ENCODE measurements around the gene DEXI.
A peak's percentile ranks its signal among the peaks of the same experiment; 100 is the strongest.

DEXI gene

GRCh38 chr16:10942352-10943063, at the start of gene DEXI:
TSS of gene DEXI (minus strand) at chr16:10942468. CDS start at chr16:10942005, 463 bp downstream.
- DNase-seq (ENCODE audit: low spot score), result peak; percentile 92

GRCh38 chr16:10990378-10990777, 48.1 kb upstream of the DEXI start:
- DNase-seq (ENCODE audit: low spot score), result no peak

- DNase-seq (ENCODE audit: low spot score), result no peak
Measured at GRCh38 chr16:10989559-10989958, 47.3 kb upstream of the DEXI start.

- DNase-seq (ENCODE audit: low spot score), result no peak
Measured at GRCh38 chr16:10988879-10989278, 46.6 kb upstream of the DEXI start.

GRCh38 chr16:10988164-10988803, 46.0 kb upstream of the DEXI start:
- DNase-seq (ENCODE audit: low spot score), result no peak

- DNase-seq (ENCODE audit: low spot score), result no peak
Measured at GRCh38 chr16:10987361-10988163, 45.3 kb upstream of the DEXI start.

- no peak for DNase-seq (ENCODE audit: low spot score)
Measured at GRCh38 chr16:10984509-10984908, 42.2 kb upstream of the DEXI start.

GRCh38 chr16:10983159-10983558, 40.9 kb upstream of the DEXI start:
- no peak for DNase-seq (ENCODE audit: low spot score)

- no peak for DNase-seq (ENCODE audit: low spot score)
Measured at GRCh38 chr16:10982465-10983150, 40.3 kb upstream of the DEXI start.

- DNase-seq (ENCODE audit: low spot score), result no peak
Measured at GRCh38 chr16:10981697-10982216, 39.5 kb upstream of the DEXI start.

GRCh38 chr16:10980813-10981212, 38.5 kb upstream of the DEXI start:
- no peak for DNase-seq (ENCODE audit: low spot score)

- peak; percentile 71 for DNase-seq (ENCODE audit: low spot score)
Measured at GRCh38 chr16:10979717-10980601, 37.7 kb upstream of the DEXI start.

GRCh38 chr16:10978871-10979446, 36.7 kb upstream of the DEXI start:
- no peak for DNase-seq (ENCODE audit: low spot score)

- no peak for DNase-seq (ENCODE audit: low spot score)
Measured at GRCh38 chr16:10978124-10978523, 35.9 kb upstream of the DEXI start.

- DNase-seq (ENCODE audit: low spot score), result no peak
Measured at GRCh38 chr16:10976634-10977033, 34.4 kb upstream of the DEXI start.

GRCh38 chr16:10972819-10973464, 30.7 kb upstream of the DEXI start:
- no peak for DNase-seq (ENCODE audit: low spot score)

- no peak for DNase-seq (ENCODE audit: low spot score)
Measured at GRCh38 chr16:10972108-10972818, 30.0 kb upstream of the DEXI start.

GRCh38 chr16:10971560-10971961, 29.3 kb upstream of the DEXI start:
- DNase-seq (ENCODE audit: low spot score), result peak; percentile 75

- DNase-seq (ENCODE audit: low spot score), result no peak
Measured at GRCh38 chr16:10970065-10970464, 27.8 kb upstream of the DEXI start.

All from globus pallidus (tissue), 1 donor.